ENCODE measurements around the gene B4GALNT3. TPM values are rescaled to one million over a fixed set of nuclear protein-coding genes. Genes with fewer than 3 reads are reported as not detected.
"Not testable (repeated sequence)": the region's sequence is repeated elsewhere in the genome, so short reads cannot be mapped to it uniquely, and the experiment has no call there.

B4GALNT3 gene
- polyA plus RNA-seq (ENCODE audit: insufficient read length) = 18.3 TPM
- long read RNA-seq, donor 1, partial matches to known transcripts = 0 of 1 reads
- long read RNA-seq, donor 1, other reads (novel, unspliced or antisense) = 0 of 1 reads
- long read RNA-seq, donor 2 = 0 reads
- long read RNA-seq, donor 3 = 0 reads
- long read RNA-seq, donor 4 = 0 reads
- long read RNA-seq, donor 5, partial matches to known transcripts = 0 of 1 reads
- long read RNA-seq, donor 5, other reads (novel, unspliced or antisense) = 0 of 1 reads
- long read RNA-seq, donor 6, partial matches to known transcripts = 0 of 1 reads
- long read RNA-seq, donor 6, other reads (novel, unspliced or antisense) = 0 of 1 reads
- long read RNA-seq, donor 7, partial matches to known transcripts = 0 of 1 reads
- long read RNA-seq, donor 7, other reads (novel, unspliced or antisense) = 0 of 1 reads
- long read RNA-seq, donor 8 = 0 reads

DNA sequence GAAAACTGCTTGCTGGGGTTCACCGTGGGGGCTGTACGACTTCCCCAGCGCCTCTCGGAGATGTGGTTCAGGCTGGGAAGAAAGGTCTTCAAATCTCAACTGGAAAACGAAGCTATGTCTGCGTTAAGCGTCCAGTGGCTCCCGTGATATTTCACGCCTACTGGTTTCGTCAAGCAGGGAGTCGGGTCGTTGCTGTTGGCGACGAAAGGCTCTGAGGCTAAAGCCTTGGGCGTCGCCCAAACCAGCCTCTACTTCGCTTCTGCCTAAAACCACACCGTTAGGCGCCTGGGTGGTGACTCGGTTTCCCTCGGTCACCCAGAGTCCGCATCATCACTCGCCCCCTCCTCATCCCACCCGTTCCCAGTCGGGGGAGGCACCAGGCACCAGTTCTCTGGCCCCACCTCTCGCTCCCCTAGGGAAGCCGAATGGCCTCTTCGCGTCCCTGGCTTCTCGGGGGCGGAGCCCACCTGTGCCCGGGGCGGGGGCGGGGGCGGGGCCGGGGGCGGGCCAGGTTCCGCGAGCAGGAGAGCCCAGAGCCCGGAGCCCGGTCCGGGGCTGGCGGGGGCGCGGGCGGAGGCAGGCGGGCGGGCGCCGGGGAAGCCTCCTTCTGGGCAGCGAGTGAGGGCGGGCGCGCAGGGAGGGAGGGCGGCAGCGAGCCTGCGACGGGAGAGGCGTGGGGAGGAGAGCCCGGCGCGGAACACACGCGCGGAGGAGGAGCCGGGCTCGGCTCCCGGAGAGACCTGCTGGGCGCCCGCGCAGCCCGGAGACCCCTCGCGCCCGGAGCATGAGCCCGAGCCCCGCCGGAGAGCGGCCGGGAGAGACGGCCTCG, at the start of gene B4GALNT3:
B4GALNT3 (plus strand) TSS at position 510 of the 829 bp plus-strand sequence. CDS start 438 bp downstream, outside the sequence.
- DNase-seq = peak; percentile 52

- DNase-seq = no peak
Observed at GRCh38 chr12:414859-415258, 44.9 kb upstream of the B4GALNT3 start.

DNA sequence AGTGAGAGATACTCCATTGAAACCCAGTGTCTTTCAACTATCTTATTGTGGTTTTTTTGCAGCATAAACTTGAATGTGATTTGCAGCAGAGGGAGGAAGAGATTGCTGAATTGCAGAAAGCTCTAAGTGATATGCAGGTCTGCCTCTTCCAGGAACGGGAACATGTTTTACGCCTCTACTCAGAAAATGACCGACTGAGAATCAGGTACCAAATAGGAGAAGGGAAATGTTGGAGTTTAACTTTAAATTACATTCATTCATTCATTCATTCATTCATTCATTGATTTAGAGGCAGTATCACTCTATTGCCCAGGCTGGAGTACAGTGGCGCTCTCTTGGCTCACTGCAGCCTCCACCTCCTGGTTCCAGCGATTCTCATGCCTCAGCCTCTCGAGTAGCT, 41.3 kb upstream of the B4GALNT3 start:
- no peak for DNase-seq

DNA sequence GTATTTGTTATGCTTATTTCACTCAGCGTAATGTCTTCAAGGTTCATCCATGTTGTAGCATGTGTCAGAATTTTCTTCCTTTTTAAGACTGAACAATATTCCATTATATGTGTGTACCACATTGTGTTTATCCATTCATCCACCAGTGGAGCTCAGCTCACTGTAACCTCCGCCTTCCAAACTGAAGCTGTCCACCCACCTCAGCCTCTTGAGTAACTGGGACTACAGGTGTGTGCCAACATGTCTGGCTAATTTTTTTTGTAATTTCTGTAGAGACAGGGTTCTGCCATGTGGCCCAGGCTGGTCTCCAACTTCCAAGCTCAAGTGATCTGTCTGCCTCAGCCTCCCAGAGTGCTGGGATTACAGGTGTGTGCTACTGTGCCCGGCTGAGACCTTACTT, 37.2 kb upstream of the B4GALNT3 start:
- no peak for DNase-seq

DNA sequence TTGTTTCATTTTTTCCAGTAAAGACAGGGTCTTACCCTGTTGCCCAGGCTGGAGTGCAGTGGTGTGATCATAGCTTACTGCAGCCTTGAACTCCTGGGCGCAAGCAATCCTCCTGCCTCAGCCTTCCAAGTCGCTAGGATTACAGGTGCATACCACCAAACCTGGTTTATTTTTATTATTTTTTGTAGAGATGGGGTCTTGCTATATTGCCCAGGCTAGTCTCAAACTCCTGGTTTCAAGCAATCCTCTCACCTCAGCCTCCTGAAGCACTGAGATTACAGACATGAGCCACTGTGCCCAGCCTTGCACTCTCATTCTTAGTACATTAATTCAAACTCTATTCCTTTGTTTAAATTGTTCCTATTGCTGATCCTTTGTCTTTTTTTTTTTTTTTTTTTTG, 24.0 kb upstream of the B4GALNT3 start:
- not testable (repeated sequence) for DNase-seq

DNA sequence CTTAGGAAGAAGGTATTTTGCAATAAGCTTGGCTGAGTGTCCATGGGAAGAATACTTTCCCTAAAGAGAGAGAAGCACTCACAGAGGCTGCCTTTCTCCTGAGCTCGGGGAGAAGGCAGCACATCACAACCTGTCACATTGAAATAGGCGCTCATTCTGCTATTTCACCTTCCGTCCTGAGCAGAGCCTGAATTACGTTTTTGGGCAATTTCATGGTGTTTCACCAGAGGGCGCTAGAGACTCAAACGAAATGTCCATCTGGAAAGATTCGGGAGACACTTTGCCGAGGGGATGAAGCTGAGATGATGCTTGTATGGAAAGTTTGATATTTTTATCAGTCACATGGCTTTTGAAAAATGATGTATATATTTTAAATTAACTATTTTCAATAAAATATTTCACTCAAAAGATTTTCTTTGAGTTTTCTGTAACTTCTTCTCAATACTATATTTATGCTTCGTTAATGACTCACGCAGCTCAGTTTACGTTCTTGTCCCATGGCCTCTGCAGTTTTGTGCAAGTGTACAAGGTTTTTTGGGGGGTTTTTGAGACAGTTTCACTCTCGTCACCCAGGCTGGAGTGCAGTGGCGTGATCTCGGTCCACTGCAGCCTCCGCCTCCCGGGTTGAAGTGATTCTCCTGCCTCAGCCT, 17.4 kb upstream of the B4GALNT3 start:
- peak; percentile 58 for DNase-seq

DNA sequence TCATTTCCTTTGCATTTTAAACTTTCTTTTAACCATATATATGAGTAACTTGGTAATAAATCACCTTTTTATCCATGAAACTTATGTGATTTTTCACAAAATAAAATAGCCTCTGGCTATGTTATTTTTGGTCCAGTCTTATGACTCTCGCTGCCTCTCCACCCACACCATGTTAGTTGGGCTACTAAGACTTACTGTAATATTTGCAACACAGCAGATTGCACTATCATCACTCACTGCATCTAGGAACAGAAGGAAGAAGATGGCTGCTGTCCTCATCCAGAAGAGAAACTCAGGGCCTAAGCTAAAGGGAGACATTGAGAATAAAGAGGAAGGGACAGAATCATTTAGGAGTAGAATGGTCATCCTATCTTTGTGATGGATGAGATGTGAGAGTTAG, 12.6 kb upstream of the B4GALNT3 start:
- no peak for DNase-seq

DNA sequence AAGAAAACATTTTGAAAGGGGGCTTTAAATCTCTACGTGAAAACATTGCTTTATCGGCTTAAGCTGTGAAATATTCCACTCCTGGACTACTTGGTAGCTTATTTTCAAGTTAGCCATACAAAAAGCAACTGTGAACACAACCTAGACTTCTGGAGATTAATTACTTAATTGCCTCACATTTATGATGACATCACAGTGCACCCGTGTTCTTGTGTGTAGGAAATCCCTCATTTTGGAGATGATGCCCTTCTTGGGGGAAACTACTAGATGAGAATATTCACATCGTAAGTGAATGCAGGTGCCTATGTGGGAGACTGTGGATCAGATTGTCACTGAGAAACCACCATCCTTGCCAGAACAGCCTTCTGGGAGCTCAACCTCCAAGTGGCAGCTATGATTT, 10.5 kb upstream of the B4GALNT3 start:
- no peak for DNase-seq

- DNase-seq = no peak
Observed at GRCh38 chr12:450438-450837, 9.3 kb upstream of the B4GALNT3 start.

DNA sequence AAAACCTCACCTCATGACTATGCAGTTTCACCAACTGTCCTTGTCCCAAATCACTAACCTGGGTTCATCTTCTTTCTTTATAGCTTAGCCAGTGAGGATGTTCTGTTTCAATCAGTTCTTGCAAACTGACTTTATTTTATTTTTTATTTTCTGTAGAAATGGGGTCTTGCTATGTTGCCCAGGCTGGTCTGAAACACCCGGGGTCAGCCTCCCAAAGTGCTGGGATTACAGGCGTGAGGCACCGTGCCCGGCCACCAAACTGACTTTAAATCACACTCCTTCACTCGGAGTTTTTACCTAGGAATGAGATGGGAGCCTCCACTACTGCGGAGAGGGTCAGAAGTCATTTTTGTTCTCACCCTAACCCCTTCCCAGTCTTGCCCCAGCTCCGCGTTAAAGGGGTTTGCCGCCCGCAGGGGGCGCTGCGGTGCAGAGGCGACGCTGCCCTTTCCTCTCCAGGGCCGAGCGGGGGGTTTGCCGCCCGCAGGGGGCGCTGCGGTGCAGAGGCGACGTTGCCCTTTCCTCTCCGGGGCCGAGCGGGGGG, 7.0 kb upstream of the B4GALNT3 start:
- DNase-seq = no peak

GRCh38 chr12:454833-455232, 4.9 kb upstream of the B4GALNT3 start:
- no peak for DNase-seq

GRCh38 chr12:455821-456220, 3.9 kb upstream of the B4GALNT3 start:
- DNase-seq = no peak

DNA sequence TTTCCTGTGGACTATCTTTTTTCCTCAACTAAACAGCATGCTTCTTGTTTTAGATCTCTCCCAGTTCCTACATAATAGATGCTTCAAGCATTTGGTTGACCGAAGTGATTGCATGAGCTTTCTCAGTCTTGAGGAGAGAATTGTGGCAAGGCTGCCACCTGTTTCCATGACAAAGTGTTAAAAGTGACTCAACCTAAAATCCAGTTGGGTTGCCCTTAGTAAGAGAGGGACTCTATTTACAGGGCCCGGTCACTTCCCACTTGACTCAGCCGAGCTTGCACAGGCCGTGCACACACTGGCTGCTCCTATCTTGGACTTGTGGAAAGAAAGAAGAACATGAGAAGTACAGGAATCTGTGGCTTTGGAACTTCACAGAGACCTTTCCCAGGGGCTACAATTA, 2.1 kb upstream of the B4GALNT3 start:
- DNase-seq = no peak

DNA sequence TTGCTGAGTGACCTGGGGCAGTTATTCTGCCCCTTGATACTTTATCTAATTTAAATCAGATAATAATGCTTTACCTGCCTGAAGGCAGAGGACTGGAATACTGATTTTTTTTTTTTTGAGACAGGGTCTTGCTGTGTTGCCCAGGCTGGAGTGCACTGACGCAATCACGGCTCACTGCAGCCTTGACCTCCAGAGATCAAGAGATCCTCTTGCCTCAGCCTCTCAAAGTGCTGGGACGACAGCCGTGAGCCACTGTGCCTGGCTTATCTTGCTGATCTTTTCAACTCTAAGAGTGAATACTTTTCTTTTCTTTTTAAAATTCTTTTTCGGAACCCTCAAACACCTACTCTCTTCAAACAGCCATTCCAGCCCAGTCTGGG, 699 bp upstream of the B4GALNT3 start:
- DNase-seq = no peak

DNA sequence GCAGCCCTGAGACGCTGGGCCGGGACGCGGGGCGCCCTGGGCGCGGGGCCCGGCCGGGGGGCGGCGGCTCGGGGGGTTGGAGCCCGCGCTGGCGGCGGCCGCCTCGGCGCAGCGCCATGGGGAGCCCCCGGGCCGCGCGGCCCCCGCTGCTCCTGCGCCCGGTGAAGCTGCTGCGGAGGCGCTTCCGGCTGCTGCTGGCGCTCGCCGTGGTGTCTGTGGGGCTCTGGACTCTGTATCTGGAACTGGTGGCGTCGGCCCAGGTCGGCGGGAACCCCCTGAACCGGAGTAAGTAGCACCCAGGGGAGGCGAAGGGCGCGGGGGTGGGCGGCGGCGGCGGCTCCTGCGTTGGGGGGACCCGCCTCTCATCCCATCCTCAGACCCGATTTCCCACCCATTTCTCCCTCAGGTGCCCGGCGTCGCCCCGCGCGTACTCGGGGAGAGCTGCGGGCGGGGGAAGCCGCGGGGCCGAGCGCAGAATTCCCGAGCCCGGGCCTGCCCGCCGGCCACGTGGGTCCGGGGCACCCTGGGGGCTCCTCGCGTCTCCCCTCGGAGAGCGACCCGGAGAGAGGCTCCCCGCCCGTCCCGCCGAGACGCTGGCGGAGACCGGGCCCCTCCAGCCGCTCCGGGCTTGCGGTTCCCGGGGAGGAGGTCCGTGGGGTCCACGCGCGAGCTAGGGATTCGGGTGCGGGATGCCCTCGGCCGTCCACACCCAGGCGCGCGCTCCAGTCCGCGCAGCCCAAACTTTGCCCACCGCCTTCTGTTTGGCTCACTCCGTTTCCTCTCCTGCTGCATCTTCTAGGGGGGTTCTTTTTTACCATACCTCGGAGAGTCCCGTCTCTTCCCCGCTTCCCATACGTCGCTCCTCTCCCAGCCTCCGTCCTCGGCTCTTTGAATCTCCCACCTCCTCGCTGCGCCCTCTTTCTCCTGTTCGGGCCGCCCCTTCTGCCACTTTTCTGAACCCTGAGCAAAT, 807 bp downstream of the B4GALNT3 start:
- no peak for DNase-seq

- DNase-seq = no peak
Observed at GRCh38 chr12:461425-461824, 1.7 kb downstream of the B4GALNT3 start.

DNA sequence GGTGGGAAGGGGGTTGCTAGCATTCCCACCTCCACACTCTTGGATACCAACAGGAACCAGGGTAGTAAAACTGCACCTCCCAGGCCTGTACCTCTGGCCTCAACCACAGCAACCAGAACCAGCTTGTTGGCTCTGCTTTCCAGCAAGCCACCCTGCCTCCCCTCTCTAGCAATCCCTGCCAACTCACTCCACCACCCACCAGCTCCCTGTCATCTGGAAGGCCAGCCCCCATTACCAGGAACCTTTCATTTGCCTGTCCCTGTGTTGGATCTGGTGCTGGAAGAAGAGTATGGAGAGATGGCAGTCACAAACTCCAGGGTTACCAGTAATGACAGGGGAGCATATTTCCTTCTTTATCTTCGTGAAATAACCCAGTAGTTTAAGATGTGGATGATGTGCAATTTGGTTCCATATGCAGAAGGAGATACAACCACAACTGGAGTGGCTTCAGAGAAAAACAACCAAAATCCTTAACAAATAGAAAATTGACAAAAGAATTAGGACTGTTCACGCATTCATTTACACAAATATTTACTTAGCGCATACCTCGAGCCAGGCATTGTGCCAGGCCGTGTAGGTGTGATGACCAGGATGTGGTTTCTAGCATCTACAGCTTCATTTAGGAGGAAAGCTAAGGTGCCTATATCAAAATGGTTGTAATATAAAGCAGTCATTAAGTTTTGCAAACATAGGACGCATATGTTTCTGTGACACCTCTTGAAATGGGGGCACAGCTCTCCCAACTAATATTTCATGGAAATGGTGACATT, 3.4 kb downstream of the B4GALNT3 start:
- DNase-seq = no peak

DNA sequence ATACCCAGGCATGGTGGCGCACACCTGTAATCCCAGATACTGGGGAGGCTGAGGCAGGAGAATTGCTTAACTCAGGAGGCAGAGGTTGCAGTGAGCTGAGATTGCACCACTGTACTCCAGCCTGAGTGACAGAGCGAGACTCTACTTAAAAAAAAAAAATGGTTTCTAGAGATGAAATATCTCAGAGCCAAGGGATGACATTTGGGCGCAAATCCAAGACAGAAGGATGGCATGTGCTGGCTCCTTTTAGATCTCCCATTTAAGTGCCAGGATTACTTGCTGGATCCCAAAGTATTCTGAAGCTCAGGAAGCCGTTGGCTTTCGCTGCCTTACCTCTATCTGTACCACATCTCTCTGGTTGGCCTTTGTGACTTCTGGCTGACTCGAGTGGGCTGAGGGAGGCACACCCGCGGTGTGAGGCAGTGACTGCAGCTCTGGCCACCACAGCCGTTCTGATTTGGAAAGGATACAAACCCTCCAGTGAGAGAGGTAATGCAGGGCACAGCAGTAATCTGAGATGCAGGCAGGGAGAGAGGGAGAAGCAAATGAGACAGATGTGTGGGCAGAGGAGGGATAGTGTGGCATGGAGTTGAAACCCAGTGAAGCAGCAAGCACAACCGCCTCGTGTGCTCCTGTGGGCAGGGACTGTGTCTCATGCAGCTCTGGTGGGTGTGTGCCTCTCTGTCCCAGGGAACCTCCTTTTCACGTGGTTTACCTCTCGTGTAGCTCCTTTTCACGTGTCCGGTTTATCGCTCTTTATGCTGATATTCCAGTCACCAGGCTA, 4.9 kb downstream of the B4GALNT3 start:
- peak; percentile 55 for DNase-seq

DNA sequence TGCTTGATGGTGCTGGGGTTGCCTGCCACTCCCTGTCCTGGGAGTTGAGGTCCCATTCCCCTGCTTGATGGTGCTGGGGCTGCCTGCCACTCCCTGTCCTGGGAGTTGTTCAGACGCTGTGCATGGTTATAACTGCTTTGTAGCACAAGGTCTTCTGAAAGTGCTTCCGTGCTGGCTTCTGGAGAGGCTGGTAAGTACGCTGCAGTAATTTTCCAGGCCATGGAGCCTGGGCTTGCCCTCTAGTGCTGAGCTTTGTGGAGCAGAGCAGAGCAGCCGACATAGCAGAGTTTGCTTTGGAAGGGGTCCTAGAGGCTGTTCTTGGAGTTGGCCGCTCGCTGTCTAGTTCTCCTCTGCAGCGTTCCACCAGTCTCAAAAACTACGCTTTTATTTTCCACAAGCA, 6.3 kb downstream of the B4GALNT3 start:
- no peak for DNase-seq

- no peak for DNase-seq
Observed at GRCh38 chr12:466762-467161, 7.0 kb downstream of the B4GALNT3 start.
